Stimulated activated CD8-positive, alpha-beta memory T cell treated with anti-CD3 and anti-CD28 coated beads, Interleukin-15, amount 100 ng/mL, for 24 hours (primary cell): Measurements from ENCODE around the gene ZNF317.

Experiments
- DNase-seq: peaks from one replicate; pipeline ENCODE4 v3.0.0-alpha.2; 2020; ENCODE audit warnings: low read depth

The ZNF317 gene

GRCh38 chr19:9140159-9140874, at the start of gene ZNF317:
Gene ZNF317 (plus strand): TSS chr19:9140397. CDS start chr19:9156017, 15,620 bp downstream.
- peak; percentile 51 for DNase-seq

- no peak for DNase-seq
Observed at GRCh38 chr19:9107375-9107774, 32.8 kb upstream of the ZNF317 start, which contains the start of gene OR7G2. Gene OR7G2 (minus strand): TSS chr19:9107475. CDS start chr19:9103243, 4,232 bp downstream.

- DNase-seq, result no peak
Observed at GRCh38 chr19:9109959-9110358, 30.2 kb upstream of the ZNF317 start.

GRCh38 chr19:9115307-9115813, 24.8 kb upstream of the ZNF317 start, which contains the start of gene OR7G1:
Gene OR7G1 (minus strand): TSS chr19:9115763. CDS start chr19:9115763, 0 bp downstream.
- no peak for DNase-seq

- DNase-seq, result no peak
Observed at GRCh38 chr19:9116547-9116946, 23.6 kb upstream of the ZNF317 start.

- DNase-seq, result no peak
Observed at GRCh38 chr19:9126900-9127405, 13.2 kb upstream of the ZNF317 start, which contains the start of gene OR7G3. Gene OR7G3 (minus strand): TSS chr19:9126950. CDS start chr19:9126950, 0 bp downstream.

GRCh38 chr19:9128171-9128570, 12.0 kb upstream of the ZNF317 start:
- no peak for DNase-seq

GRCh38 chr19:9130965-9131364, 9.2 kb upstream of the ZNF317 start:
- DNase-seq, result no peak

GRCh38 chr19:9132422-9132821, 7.8 kb upstream of the ZNF317 start:
- no peak for DNase-seq

- DNase-seq, result no peak
Observed at GRCh38 chr19:9139609-9140158, 513 bp upstream of the ZNF317 start.

- DNase-seq, result no peak
Observed at GRCh38 chr19:9144920-9145319, 4.7 kb downstream of the ZNF317 start.

GRCh38 chr19:9146882-9147281, 6.7 kb downstream of the ZNF317 start:
- no peak for DNase-seq

GRCh38 chr19:9148697-9149096, 8.5 kb downstream of the ZNF317 start:
- DNase-seq, result no peak

GRCh38 chr19:9149997-9150396, 9.8 kb downstream of the ZNF317 start:
- DNase-seq, result no peak

GRCh38 chr19:9150650-9151049, 10.5 kb downstream of the ZNF317 start:
- DNase-seq, result no peak

GRCh38 chr19:9151367-9151766, 11.2 kb downstream of the ZNF317 start:
- DNase-seq, result no peak

- DNase-seq, result no peak
Observed at GRCh38 chr19:9155591-9155990, 15.4 kb downstream of the ZNF317 start.

- DNase-seq, result no peak
Observed at GRCh38 chr19:9156304-9156703, 16.1 kb downstream of the ZNF317 start.

GRCh38 chr19:9159891-9160290, 19.7 kb downstream of the ZNF317 start:
- no peak for DNase-seq

GRCh38 chr19:9161427-9161826, 21.2 kb downstream of the ZNF317 start:
- DNase-seq, result no peak

GRCh38 chr19:9165261-9165660, 25.1 kb downstream of the ZNF317 start:
- no peak for DNase-seq

GRCh38 chr19:9166846-9167245, 26.6 kb downstream of the ZNF317 start:
- no peak for DNase-seq

- no peak for DNase-seq
Observed at GRCh38 chr19:9171393-9171991, 31.3 kb downstream of the ZNF317 start.
